Fibroblast of pulmonary artery (primary cell): ENCODE measurements around the gene SNRPD1.
"Not testable (repeated sequence)": the region's sequence is repeated elsewhere in the genome, so short reads cannot be mapped to it uniquely, and the experiment has no call there.

ENCODE experiments used
- DNase-seq: peaks from one replicate; pipeline ENCODE4 v3.0.0-alpha.2; 2010; ENCODE audit warnings: low read depth
- H3K4me3 ChIP-seq: replicated peaks from 2 replicates; pipeline ENCODE4 v1.5.1; 2011; ENCODE audit warnings: low read depth, mild to moderate bottlenecking, control low read depth, low read length, moderate library complexity
- CTCF ChIP-seq: IDR thresholded peaks from 2 replicates; pipeline ENCODE4 v1.5.1; 2011; ENCODE audit warnings: mild to moderate bottlenecking, control low read depth, low read length, inconsistent platforms; ENCODE audit errors: missing control alignments

Gene SNRPD1

GRCh38 chr18:21629089-21629832 lies 17.1 kb downstream of the SNRPD1 start:
- no peak for DNase-seq
- no peak overlapping the region for H3K4me3 ChIP-seq
- TF ChIP-seq CTCF, result no peak

GRCh38 chr18:21632393-21632792 lies 20.3 kb downstream of the SNRPD1 start:
- peak; percentile 15 for TF ChIP-seq CTCF
- H3K4me3 ChIP-seq, result no peak overlapping the region
- peak; percentile 25 for DNase-seq

- DNase-seq, result no peak
- no peak for TF ChIP-seq CTCF
- no peak overlapping the region for H3K4me3 ChIP-seq
Observed at GRCh38 chr18:21634588-21635199, 22.6 kb downstream of the SNRPD1 start.

GRCh38 chr18:21636769-21637168 lies 24.7 kb downstream of the SNRPD1 start:
- no peak for DNase-seq
- H3K4me3 ChIP-seq, result no peak overlapping the region
- no peak for TF ChIP-seq CTCF

- no peak for DNase-seq
- TF ChIP-seq CTCF, result no peak
- H3K4me3 ChIP-seq, result no peak overlapping the region
Observed at GRCh38 chr18:21638822-21639221, 26.7 kb downstream of the SNRPD1 start.

GRCh38 chr18:21640375-21640774 lies 28.3 kb downstream of the SNRPD1 start:
- not testable (repeated sequence) for DNase-seq, H3K4me3 ChIP-seq

- H3K4me3 ChIP-seq, result no peak overlapping the region
- no peak for DNase-seq
- no peak for TF ChIP-seq CTCF
Observed at GRCh38 chr18:21650311-21650710, 38.2 kb downstream of the SNRPD1 start.
